DND-41 (cell line): ENCODE results near the gene TRAPPC2L.

Experiments used
- CTCF ChIP-seq: IDR thresholded peaks from 2 replicates; pipeline ENCODE4 v1.5.1; 2012; ENCODE audit warnings: borderline replicate concordance, low read length, moderate library complexity, mild to moderate bottlenecking; ENCODE audit not compliant: poor library complexity, severe bottlenecking; ENCODE audit errors: extremely low read depth
- EZH2 ChIP-seq: IDR thresholded peaks from 3 replicates; pipeline ENCODE4 v1.6.1; 2012; ENCODE audit warnings: borderline replicate concordance, low read depth, mild to moderate bottlenecking, moderate library complexity, low read length, inconsistent platforms; ENCODE audit not compliant: severe bottlenecking

- TF ChIP-seq CTCF, result no peak
- TF ChIP-seq EZH2, result no peak
Observed at GRCh38 chr16:88813269-88814143, 43.4 kb upstream of the TRAPPC2L start.
